Ishikawa (cell line): ENCODE results near the gene PHYKPL.
A peak's percentile ranks its signal among the peaks of the same experiment; 100 is the strongest.

Experiments used
- CEBPB ChIP-seq: IDR thresholded peaks from 2 replicates; pipeline ENCODE4 v1.6.1; 2012
- CREB1 ChIP-seq: IDR thresholded peaks from 2 replicates; pipeline ENCODE4 v1.6.1; 2012; ENCODE audit warnings: low read depth
- EGR1 ChIP-seq: IDR thresholded peaks from 2 replicates; pipeline ENCODE4 v1.6.1; 2012
- EP300 ChIP-seq: IDR thresholded peaks from 2 replicates; pipeline ENCODE4 v1.6.1; 2012; ENCODE audit warnings: borderline replicate concordance
- FOXM1 ChIP-seq: IDR thresholded peaks from 2 replicates; pipeline ENCODE4 v1.6.1; 2012; ENCODE audit warnings: low read depth, borderline replicate concordance
- NFIC ChIP-seq: IDR thresholded peaks from 2 replicates; pipeline ENCODE4 v1.6.1; 2012
- RAD21 ChIP-seq: IDR thresholded peaks from 2 replicates; pipeline ENCODE4 v1.6.1; 2012; ENCODE audit warnings: low read depth
- TAF1 ChIP-seq: IDR thresholded peaks from 2 replicates; pipeline ENCODE4 v1.6.1; 2012; ENCODE audit warnings: low read depth, mild to moderate bottlenecking
- TCF12 ChIP-seq: IDR thresholded peaks from 2 replicates; pipeline ENCODE4 v1.6.1; 2012; ENCODE audit warnings: low read depth
- TEAD4 ChIP-seq: IDR thresholded peaks from 2 replicates; pipeline ENCODE4 v1.6.1; 2012
- YY1 ChIP-seq: IDR thresholded peaks from 2 replicates; pipeline ENCODE4 v1.6.1; 2012; ENCODE audit warnings: low read depth
- ZBTB7A ChIP-seq: IDR thresholded peaks from 2 replicates; pipeline ENCODE4 v1.6.1; 2012; ENCODE audit warnings: low read depth
- TF ChIP-seq, protein P1 (sequence below): IDR thresholded peaks from 2 replicates; pipeline ENCODE4 v1.6.1; 2012
- TF ChIP-seq, protein P2 (sequence below): IDR thresholded peaks from 2 replicates; pipeline ENCODE4 v1.6.1; 2012; ENCODE audit warnings: low read depth, mild to moderate bottlenecking
- TF ChIP-seq, protein P3 (sequence below): IDR thresholded peaks from 2 replicates; pipeline ENCODE4 v1.6.1; 2012

PHYKPL gene

DNA sequence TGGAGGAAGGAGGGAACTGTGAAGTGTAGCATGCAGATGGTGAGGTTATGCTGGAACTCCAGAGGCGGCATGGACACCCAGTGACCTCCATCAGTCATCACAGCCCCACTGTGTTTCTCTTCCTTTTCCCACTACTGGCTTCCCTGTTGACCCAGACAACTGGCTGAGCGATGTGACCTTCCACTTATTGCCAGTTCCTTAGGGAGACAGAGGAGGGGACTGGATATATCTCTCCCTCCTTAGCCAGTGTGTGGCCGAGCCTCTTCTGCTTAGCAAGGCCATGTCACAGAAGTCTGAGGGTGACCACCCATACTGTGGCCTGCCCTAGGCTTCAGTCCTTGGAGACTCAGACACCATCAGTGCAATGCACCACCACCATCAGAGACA, 3.0 kb upstream of the PHYKPL start:
- TF ChIP-seq EP300 (no peak), FOXM1 (no peak), ZBTB7A (no peak), TCF12 (no peak), CEBPB (no peak), TAF1 (no peak), CREB1 (no peak), TEAD4 (no peak), NFIC (no peak), EGR1 (no peak), RAD21 (no peak), YY1 (no peak)
- TF ChIP-seq, protein P1, sequence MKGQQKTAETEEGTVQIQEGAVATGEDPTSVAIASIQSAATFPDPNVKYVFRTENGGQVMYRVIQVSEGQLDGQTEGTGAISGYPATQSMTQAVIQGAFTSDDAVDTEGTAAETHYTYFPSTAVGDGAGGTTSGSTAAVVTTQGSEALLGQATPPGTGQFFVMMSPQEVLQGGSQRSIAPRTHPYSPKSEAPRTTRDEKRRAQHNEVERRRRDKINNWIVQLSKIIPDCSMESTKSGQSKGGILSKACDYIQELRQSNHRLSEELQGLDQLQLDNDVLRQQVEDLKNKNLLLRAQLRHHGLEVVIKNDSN = no peak
- TF ChIP-seq, protein P2, sequence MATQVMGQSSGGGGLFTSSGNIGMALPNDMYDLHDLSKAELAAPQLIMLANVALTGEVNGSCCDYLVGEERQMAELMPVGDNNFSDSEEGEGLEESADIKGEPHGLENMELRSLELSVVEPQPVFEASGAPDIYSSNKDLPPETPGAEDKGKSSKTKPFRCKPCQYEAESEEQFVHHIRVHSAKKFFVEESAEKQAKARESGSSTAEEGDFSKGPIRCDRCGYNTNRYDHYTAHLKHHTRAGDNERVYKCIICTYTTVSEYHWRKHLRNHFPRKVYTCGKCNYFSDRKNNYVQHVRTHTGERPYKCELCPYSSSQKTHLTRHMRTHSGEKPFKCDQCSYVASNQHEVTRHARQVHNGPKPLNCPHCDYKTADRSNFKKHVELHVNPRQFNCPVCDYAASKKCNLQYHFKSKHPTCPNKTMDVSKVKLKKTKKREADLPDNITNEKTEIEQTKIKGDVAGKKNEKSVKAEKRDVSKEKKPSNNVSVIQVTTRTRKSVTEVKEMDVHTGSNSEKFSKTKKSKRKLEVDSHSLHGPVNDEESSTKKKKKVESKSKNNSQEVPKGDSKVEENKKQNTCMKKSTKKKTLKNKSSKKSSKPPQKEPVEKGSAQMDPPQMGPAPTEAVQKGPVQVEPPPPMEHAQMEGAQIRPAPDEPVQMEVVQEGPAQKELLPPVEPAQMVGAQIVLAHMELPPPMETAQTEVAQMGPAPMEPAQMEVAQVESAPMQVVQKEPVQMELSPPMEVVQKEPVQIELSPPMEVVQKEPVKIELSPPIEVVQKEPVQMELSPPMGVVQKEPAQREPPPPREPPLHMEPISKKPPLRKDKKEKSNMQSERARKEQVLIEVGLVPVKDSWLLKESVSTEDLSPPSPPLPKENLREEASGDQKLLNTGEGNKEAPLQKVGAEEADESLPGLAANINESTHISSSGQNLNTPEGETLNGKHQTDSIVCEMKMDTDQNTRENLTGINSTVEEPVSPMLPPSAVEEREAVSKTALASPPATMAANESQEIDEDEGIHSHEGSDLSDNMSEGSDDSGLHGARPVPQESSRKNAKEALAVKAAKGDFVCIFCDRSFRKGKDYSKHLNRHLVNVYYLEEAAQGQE = no peak
- TF ChIP-seq, protein P3, sequence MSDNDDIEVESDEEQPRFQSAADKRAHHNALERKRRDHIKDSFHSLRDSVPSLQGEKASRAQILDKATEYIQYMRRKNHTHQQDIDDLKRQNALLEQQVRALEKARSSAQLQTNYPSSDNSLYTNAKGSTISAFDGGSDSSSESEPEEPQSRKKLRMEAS = no peak

DNA sequence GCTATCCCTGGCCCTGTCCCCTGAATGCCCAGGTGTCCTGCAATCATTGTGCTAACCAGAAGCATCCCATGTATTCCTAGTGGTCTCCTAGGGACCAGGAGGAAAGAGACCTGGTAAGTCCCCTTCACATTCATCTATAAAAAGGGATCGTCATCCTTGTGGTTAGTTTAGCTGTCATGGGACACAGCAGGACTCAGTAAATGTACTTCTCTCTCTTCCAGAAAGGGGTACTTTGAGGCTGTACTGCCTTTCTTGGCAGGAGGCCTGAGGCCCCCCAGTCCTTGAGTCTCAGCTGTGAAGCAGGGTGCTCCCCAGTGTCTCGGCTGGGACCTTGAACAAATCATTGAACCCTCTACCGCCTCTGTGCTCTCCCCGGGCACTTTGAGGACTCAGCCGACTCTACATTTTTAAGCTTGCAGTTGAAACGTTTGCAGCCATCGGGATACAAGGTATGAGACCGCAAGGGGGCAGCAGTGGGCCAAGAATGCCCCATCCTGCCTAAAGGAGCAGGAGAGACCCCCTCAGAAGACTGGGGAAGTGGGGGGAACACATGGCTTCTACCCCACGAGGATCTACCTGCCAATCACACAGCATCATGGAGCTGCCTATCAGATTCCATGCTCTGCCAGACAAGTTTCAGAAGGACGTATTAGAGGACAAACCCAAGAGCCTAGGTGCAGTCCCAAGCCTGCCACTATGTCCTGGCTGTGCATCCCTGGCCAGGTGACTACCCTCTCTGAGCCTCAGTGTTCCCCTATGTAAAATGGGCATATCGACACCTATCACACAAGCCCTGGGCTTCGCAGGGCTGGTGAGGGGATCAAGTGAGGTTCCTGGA, 2.4 kb upstream of the PHYKPL start:
- TF ChIP-seq CREB1 (no peak), YY1 (no peak), EGR1 (no peak), ZBTB7A (0 out of 2 replicates have a peak, but pooled peaks have one; percentile 23), TEAD4 (no peak), CEBPB (no peak), FOXM1 (no peak), TCF12 (no peak), EP300 (no peak), NFIC (no peak), RAD21 (peak; percentile 88), TAF1 (no peak)
- TF ChIP-seq, protein P2 = no peak
- TF ChIP-seq, protein P3 = no peak
- TF ChIP-seq, protein P1 = no peak

DNA sequence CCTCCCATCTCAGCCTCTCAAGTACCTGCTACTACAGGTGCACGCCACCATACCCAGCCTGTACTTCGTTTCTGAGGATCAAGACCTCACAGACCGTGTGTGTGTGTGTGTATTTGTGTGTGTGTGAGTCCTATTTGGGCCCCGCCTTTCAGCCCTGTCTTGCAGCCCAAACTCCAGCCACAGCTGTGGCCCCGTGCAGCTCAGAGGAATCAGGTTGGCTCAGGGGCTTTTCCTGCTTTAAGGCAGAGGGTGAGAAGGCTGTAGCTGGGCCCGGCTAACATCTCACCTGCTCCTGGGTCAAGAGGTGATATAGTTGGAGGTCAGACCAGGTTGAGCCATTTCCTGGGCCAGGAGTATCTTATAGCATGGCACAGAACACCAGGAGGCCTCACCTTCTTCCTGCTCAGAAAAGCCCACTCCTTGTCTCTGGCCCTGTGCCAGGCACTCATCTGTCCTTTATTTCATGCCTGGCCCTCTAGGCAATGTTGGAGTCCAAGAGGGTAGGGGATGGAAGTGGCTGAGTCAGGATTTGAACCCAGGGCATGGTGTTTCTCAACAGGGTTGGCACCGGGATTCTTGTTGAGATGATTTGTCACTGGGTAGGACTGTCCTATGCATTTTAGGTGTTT, 1.6 kb upstream of the PHYKPL start:
- TF ChIP-seq, protein P3 = no peak
- TF ChIP-seq, protein P2 = no peak
- no peak for TF ChIP-seq FOXM1
- no peak for TF ChIP-seq TEAD4
- no peak for TF ChIP-seq YY1
- no peak for TF ChIP-seq RAD21
- no peak for TF ChIP-seq CREB1
- no peak for TF ChIP-seq ZBTB7A
- TF ChIP-seq EGR1 = no peak
- TF ChIP-seq TAF1 = no peak
- no peak for TF ChIP-seq CEBPB
- TF ChIP-seq, protein P1 = no peak
- TF ChIP-seq EP300 = no peak
- no peak for TF ChIP-seq NFIC
- TF ChIP-seq TCF12 = no peak
